Suprapubic skin (tissue), 4 donors: ENCODE measurements around the gene TGFBR3L. TPM values are rescaled to one million over a fixed set of nuclear protein-coding genes. Genes with fewer than 3 reads are reported as not detected.

Source experiments
- DNase-seq, 2 donors: peaks; one replicate each; pipeline ENCODE4 v3.0.0-alpha.2; 2019; ENCODE audit warnings: low spot score in 2 of 2
- H3K27ac ChIP-seq: fragments of 200-600 bp; sonication (generic); one replicate; pipeline ENCODE4 v1.5.1; 2019
- H3K27me3 ChIP-seq: fragments of 200-600 bp; sonication (generic); one replicate; pipeline ENCODE4 v1.5.1; 2019
- H3K36me3 ChIP-seq: fragments of 200-600 bp; sonication (generic); one replicate; pipeline ENCODE4 v1.5.1; 2019
- H3K4me1 ChIP-seq: fragments of 200-600 bp; sonication (generic); one replicate; pipeline ENCODE4 v1.5.1; 2019
- H3K4me3 ChIP-seq: fragments of 200-600 bp; sonication (generic); one replicate; pipeline ENCODE4 v1.5.1; 2019; ENCODE audit warnings: mild to moderate bottlenecking
- H3K9me3 ChIP-seq: fragments of 200-600 bp; sonication (generic); one replicate; pipeline ENCODE4 v1.5.1; 2019
- EP300 ChIP-seq: sonication (generic); formaldehyde crosslinking; IDR thresholded peaks from one replicate; pipeline ENCODE4 v1.6.1; 2017; ENCODE audit warnings: antibody characterized with exemption
- POLR2A ChIP-seq, 2 donors: fragments of 450-650 bp; IDR thresholded peaks; one replicate each; pipeline ENCODE4 v1.6.1; 2017; ENCODE audit warnings: antibody characterized with exemption in 2 of 2, mild to moderate bottlenecking in 2 of 2, moderate library complexity in 2 of 2
- POLR2AphosphoS5 ChIP-seq, 3 donors: sonication (generic); formaldehyde crosslinking; IDR thresholded peaks; one replicate each; pipeline ENCODE4 v1.6.1; 2017; ENCODE audit warnings: antibody characterized with exemption in 3 of 3
- WGBS: methylation state at CpG from one replicate; pipeline ENCODE4 v1.1.5; 2018; 5-methylcytosine and 5-hydroxymethylcytosine counted together
- total RNA-seq, 4 donors: library from RNA; depleted of rRNA; stranded (reverse); fragments of >200 nt; gene quantifications; one replicate each; pipeline ENCODE4 v1.1.0, GENCODE V29; 2016
- TF ChIP-seq, protein P1 (sequence below), 2 donors: fragments of 200-600 bp in 1 of 2; fragments of 450-650 bp in 1 of 2; sonication (generic) in 1 of 2; IDR thresholded peaks; one replicate each; pipeline ENCODE4 v1.5.1; 2016 to 2019; ENCODE audit warnings: antibody characterized with exemption in 2 of 2, mild to moderate bottlenecking in 1 of 2, moderate library complexity in 1 of 2

Gene TGFBR3L
- total RNA-seq, 4 donors from 2014 or later = not detected

DNA sequence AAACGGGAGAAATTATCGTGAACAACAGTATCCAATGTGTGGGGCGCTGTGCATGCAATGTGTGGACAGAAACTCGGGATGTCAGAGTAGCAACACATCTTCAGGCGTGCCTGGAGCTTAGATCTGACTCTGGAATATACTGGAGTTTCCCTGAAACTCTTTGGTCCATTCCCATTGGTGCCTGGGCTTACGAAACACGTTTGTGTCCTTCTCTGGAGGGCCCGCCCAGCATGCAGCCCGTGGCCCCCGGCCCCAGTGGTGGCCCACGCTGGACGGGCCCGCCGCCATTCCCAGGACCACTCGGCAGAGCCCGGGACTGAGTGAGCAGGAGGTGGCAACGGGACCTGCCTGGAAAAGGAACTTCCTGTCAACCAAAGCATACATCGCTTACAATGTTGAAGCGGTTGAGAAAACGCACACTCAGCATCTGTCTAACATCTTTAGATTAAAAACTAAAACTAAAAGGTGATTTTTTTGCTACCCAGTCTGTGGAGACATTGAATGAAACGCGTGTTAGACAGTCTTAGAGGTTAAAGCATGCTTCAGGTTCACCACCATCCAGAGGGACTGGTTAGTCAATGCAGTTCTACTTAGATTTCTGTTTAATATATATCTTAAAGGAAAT is 48.1 kb downstream of the TGFBR3L start:
- peaks cover 90% of the 10 kb centered on the region for H3K36me3 ChIP-seq
- WGBS = 91% methylated on average over 22 of the region's 22 CpGs

DNA sequence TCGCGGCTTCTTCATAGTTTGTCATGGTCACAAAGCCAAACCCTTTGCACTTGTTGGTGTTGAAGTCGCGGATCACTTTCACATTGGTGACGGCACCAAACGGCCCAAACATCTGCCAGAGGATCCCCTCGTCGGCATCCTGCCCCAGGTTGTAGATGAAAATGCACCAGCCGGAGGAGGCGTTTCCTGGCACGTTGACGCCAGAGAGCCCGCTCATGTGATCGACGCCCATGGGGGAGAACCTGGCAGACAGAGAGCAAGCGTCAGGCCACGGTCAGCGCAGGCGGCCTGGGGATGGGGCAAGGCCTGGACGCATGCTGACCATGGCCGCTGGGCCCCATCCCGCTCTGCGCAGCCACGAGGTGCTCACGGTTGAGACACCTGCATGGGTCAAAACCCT is 48.9 kb downstream of the TGFBR3L start:
- no peak for DNase-seq
- 94% methylated on average over 12 of the region's 25 CpGs for WGBS
- Histone ChIP-seq H3K4me1 (no peaks in the 10 kb centered on the region), H3K27me3 (no peaks in the 10 kb centered on the region), H3K4me3 (no peak overlapping the region), H3K36me3 (peaks cover 91% of the 10 kb centered on the region), H3K9me3 (no peaks in the 10 kb centered on the region), H3K27ac (no peak overlapping the region)
- no peak for TF ChIP-seq POLR2AphosphoS5 (IDR thresholded peaks at IDR 0.05)
- no peak for TF ChIP-seq POLR2A (IDR thresholded peaks at IDR 0.05)
- no peak for TF ChIP-seq EP300
- TF ChIP-seq, protein P1, sequence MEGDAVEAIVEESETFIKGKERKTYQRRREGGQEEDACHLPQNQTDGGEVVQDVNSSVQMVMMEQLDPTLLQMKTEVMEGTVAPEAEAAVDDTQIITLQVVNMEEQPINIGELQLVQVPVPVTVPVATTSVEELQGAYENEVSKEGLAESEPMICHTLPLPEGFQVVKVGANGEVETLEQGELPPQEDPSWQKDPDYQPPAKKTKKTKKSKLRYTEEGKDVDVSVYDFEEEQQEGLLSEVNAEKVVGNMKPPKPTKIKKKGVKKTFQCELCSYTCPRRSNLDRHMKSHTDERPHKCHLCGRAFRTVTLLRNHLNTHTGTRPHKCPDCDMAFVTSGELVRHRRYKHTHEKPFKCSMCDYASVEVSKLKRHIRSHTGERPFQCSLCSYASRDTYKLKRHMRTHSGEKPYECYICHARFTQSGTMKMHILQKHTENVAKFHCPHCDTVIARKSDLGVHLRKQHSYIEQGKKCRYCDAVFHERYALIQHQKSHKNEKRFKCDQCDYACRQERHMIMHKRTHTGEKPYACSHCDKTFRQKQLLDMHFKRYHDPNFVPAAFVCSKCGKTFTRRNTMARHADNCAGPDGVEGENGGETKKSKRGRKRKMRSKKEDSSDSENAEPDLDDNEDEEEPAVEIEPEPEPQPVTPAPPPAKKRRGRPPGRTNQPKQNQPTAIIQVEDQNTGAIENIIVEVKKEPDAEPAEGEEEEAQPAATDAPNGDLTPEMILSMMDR (IDR thresholded peaks at IDR 0.05) = no peak

More for the DNA sequence above, 48.1 kb downstream of the TGFBR3L start:
- no peak for DNase-seq
- no peak for TF ChIP-seq POLR2A (IDR thresholded peaks at IDR 0.05)
- TF ChIP-seq, protein P1 (IDR thresholded peaks at IDR 0.05) = no peak
- no peak for TF ChIP-seq EP300
- no peaks in the 10 kb centered on the region for H3K4me1 ChIP-seq
- H3K27me3 ChIP-seq = no peaks in the 10 kb centered on the region
- no peak overlapping the region for H3K4me3 ChIP-seq
- no peaks in the 10 kb centered on the region for H3K9me3 ChIP-seq
- no peak overlapping the region for H3K27ac ChIP-seq

DNA sequence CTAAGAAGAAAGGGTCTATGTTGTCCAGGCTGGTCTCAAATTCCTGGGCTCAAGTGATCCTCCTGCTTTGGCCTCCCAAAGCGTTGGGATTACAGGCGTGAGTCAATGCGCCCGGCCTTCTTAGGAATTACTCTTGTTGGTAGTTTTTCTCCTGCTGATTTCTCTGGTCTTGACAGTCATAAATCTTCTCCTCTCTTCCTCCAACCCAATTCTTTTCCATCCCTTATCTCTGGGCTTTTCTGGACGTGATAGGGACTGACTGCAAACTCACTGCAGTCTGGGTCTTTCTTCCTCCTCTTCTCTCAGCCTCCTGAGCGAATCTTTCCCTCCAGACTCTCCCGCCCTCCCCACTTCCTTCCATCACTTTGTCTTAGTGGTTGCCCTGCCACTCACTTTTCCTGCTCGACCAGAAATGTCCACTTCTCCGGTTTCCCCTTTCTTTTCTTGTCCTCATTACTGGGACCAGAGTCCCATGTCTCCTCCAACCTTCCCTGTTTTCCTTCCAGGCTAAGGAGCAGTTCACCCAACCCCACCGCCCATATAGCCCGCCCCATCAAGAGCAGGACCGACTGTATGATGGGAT is 50.7 kb downstream of the TGFBR3L start:
- H3K4me3 ChIP-seq = no peak overlapping the region
- peaks cover 94% of the 10 kb centered on the region for H3K36me3 ChIP-seq
- no peaks in the 10 kb centered on the region for H3K27me3 ChIP-seq
- H3K9me3 ChIP-seq = no peaks in the 10 kb centered on the region
- WGBS = 84% methylated on average over 12 of the region's 12 CpGs
- H3K4me1 ChIP-seq = no peaks in the 10 kb centered on the region
- no peak for DNase-seq
- TF ChIP-seq EP300 (no peak), POLR2AphosphoS5 (IDR thresholded peaks at IDR 0.05) (no peak), POLR2A (IDR thresholded peaks at IDR 0.05) (no peak)
- TF ChIP-seq, protein P1 (IDR thresholded peaks at IDR 0.05) = no peak
- no peak overlapping the region for H3K27ac ChIP-seq

DNA sequence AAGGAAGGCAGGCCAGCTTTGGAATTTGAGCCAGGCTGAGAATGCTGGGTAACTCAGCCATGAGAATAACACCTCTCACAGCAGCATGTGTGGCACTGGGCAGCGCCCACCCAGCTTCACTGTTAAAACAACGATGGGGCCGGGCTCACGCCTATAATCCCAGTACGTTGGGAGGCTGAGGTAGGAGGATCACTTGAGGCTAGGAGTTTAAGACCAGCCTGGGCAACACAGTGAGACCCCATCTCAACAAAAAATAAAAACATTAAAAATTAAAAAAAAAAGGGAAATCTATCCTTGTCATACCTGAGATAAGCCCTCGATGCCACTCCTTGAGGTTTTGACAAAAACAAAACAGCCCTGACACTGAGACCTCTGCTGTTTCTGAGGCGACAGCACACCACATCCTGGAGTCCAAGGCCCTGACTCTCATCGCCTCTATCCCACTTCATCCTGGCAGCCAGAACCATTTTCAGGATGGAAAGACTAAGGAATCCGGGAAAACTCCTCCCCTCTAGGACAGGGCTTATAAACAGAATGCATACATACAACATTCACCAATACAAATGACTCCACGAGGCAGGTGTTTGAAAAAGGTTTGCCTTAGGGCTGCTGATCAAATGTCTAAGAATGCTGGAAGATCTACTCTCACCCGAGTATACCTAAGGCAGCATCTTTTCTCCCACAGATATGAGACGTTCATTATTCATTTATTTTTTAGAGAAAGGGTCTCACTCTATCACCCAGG is 51.5 kb downstream of the TGFBR3L start:
- no peaks in the 10 kb centered on the region for H3K9me3 ChIP-seq

More for the DNA sequence above, 51.5 kb downstream of the TGFBR3L start:
- TF ChIP-seq, protein P1 (IDR thresholded peaks at IDR 0.05) = no peak
- H3K4me3 ChIP-seq = no peak overlapping the region
- no peak for DNase-seq
- no peaks in the 10 kb centered on the region for H3K4me1 ChIP-seq
- peaks cover 90% of the 10 kb centered on the region for H3K36me3 ChIP-seq
- WGBS = 87% methylated on average over 12 of the region's 12 CpGs
- H3K27me3 ChIP-seq = no peaks in the 10 kb centered on the region
- no peak overlapping the region for H3K27ac ChIP-seq
